K562 (cell line): ENCODE data around the gene GPRIN1. TPM values are rescaled to one million over a fixed set of nuclear protein-coding genes. Genes with fewer than 3 reads are reported as not detected.

Source experiments
- BRCA1 ChIP-seq, 2 experiments: fragments of 450-650 bp in 1 of 2; sonication (generic) in 1 of 2; formaldehyde crosslinking in 1 of 2; IDR thresholded peaks; 2 replicates each; pipeline versions ENCODE4 v1.5.0 to v1.6.1; 2017 to 2020; ENCODE audit warnings: mild to moderate bottlenecking in 1 of 2, missing genetic modification reagents in 1 of 2
- HNRNPLL ChIP-seq: fragments of 200-400 bp; formaldehyde crosslinking; IDR thresholded peaks from 2 replicates; pipeline ENCODE4 v1.6.1; 2017; ENCODE audit warnings: low read length, low read depth, mild to moderate bottlenecking; ENCODE audit not compliant: poor library complexity, severe bottlenecking
- KAT7 ChIP-seq: sonication (generic); formaldehyde crosslinking; IDR thresholded peaks from 2 replicates; pipeline ENCODE4 v1.8.0; 2022; ENCODE audit warnings: missing genetic modification reagents, mild to moderate bottlenecking, borderline replicate concordance
- KAT8 ChIP-seq: fragments of 450-650 bp; IDR thresholded peaks from 2 replicates; pipeline ENCODE4 v1.6.1; 2016; ENCODE audit warnings: low read depth, mild to moderate bottlenecking
- KDM2B ChIP-seq: fragments of 250-450 bp; sonication (Bioruptor Pico); IDR thresholded peaks from 2 replicates; pipeline ENCODE4 v1.8.0; 2021; ENCODE audit warnings: mild to moderate bottlenecking, moderate library complexity
- MYC ChIP-seq, 2 experiments: fragments of 250-450 bp in 1 of 2; sonication (Bioruptor Pico) in 1 of 2; IDR thresholded peaks; 2 replicates each; pipeline versions ENCODE4 v1.5.1 to v1.6.1; 2012 to 2021; ENCODE audit warnings: low read depth in 2 of 2, borderline replicate concordance in 1 of 2, improper control_type of control experiment in 1 of 2, low read length in 1 of 2, mild to moderate bottlenecking in 1 of 2, moderate library complexity in 1 of 2
- NBN ChIP-seq: fragments of 450-650 bp; IDR thresholded peaks from 2 replicates; pipeline ENCODE4 v1.6.1; 2016; ENCODE audit warnings: low read depth, mild to moderate bottlenecking
- SMAD1 ChIP-seq: fragments of 150-350 bp; IDR thresholded peaks from 2 replicates; pipeline ENCODE4 v1.6.1; 2014; ENCODE audit warnings: low read length, low read depth; ENCODE audit not compliant: partially characterized antibody
- SREBF1 ChIP-seq: fragments of 150-350 bp; IDR thresholded peaks from 2 replicates; pipeline ENCODE4 v1.6.1; 2014; ENCODE audit warnings: antibody characterized with exemption, low read depth, low read length, borderline replicate concordance
- SRSF1 ChIP-seq: fragments of 200-400 bp; formaldehyde crosslinking; IDR thresholded peaks from 2 replicates; pipeline ENCODE4 v1.6.1; 2017; ENCODE audit warnings: mild to moderate bottlenecking, low read depth, low read length, moderate library complexity
- TARDBP ChIP-seq: fragments of 450-650 bp; IDR thresholded peaks from 2 replicates; pipeline ENCODE4 v1.6.1; 2016
- ZNF311 ChIP-seq: fragments of 250-450 bp; sonication (Bioruptor Pico); IDR thresholded peaks from 2 replicates; pipeline ENCODE4 v1.4.0; 2020; ENCODE audit warnings: mild to moderate bottlenecking, moderate library complexity
- ZNF431 ChIP-seq: sonication (generic); formaldehyde crosslinking; IDR thresholded peaks from 2 replicates; pipeline ENCODE4 v1.8.0; 2022; ENCODE audit warnings: mild to moderate bottlenecking, missing genetic modification reagents
- ZNF778 ChIP-seq: fragments of 450-650 bp; formaldehyde crosslinking; IDR thresholded peaks from 2 replicates; pipeline ENCODE4 v1.4.0; 2020; ENCODE audit warnings: mild to moderate bottlenecking, moderate library complexity
- ZSCAN29 ChIP-seq: fragments of 450-650 bp; IDR thresholded peaks from 2 replicates; pipeline ENCODE4 v1.6.1; 2017
- polyA plus RNA-seq, 8 experiments: library from polyadenylated mRNA; depleted of rRNA in 4 of 8; stranded (reverse) in 5 of 8; unstranded in 3 of 8; fragments of >200 nt; fragmentation: Nextera tagmentation in 2 of 8; fragmentation: Illumina TruSeq in 1 of 8; extraction: Ambion mirVana in 2 of 8; extraction: Trizol in 1 of 8; gene quantifications; 2 replicates each; pipeline versions ENCODE4 v1.2.1 to v1.2.3, GENCODE V29; 2011 to 2014; ENCODE audit warnings: inconsistent platforms in 1 of 8, missing spikeins in 1 of 8
- total RNA-seq, 7 experiments: library from RNA; depleted of rRNA in 6 of 7; stranded (reverse); fragments of >200 nt in 6 of 7; fragmentation: Illumina TruSeq in 2 of 7; extraction: Trizol in 2 of 7; gene quantifications; 2 replicates each; pipeline versions ENCODE4 v1.2.1 to v1.2.3, GENCODE V29; 2011 to 2021; ENCODE audit warnings: low replicate concordance in 1 of 7
- TF ChIP-seq, protein P1 (sequence below): fragments of 250-450 bp; sonication (Bioruptor Pico); IDR thresholded peaks from 2 replicates; pipeline ENCODE4 v1.4.0; 2020
- TF ChIP-seq, protein P2 (sequence below): sonication (generic); formaldehyde crosslinking; IDR thresholded peaks from 2 replicates; pipeline ENCODE4 v1.8.0; 2023; ENCODE audit warnings: missing genetic modification reagents, mild to moderate bottlenecking, borderline replicate concordance

Gene GPRIN1
- total and polyA plus RNA-seq, 9 of the 15 experiments (the other 6 are each of a cell fraction or from before 2014, with no cell fraction given) = 0.15 to 11.6 (median 4.4) TPM

DNA sequence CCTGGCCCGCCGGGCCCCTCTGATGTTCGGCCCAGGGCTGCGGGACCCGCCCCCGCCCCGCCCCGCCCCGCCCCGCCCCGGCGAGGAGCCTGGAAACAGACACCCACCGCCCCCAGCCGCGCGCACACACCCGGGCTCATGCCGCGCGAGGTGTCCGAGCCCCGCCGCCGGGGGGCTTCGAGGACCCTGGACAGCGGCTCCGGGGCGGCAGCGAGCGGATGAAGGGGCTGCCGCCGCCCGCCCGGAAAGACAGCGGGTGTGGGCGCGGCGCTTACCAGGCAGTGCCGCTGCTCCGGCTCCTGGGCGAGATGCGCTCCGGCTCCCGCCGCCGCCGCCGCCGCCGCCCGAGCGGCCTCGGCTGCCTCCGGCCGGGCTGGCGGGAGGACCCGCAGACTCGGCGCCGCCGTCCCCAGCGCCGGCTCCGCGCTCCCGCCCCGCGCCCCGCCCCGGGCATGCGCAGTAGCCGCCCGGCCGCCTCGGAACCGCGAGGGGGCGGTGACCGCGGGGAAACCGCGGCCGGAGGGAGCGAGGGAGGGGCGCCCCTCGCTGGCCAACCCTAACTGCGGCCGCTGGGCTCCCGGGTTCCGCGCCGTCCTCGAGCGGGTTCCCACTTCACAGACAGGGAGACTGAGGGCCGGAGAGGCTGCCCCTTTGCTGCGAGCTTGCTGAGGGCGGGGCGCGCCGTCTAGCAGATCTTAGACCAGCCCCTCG, at the start of gene GPRIN1 (continued):
- TF ChIP-seq ZNF431 (CRISPR knock-in tag) (no peak), SMAD1 (no peak), KAT7 (CRISPR knock-in tag) (no peak), SRSF1 (no peak), KAT8 (no peak), SREBF1 (no peak), BRCA1 (IDR thresholded peaks at IDR 0.05) (no peak), BRCA1 (CRISPR knock-in tag; IDR thresholded peaks at IDR 0.05) (no peak), HNRNPLL (no peak), MYC (IDR thresholded peaks at IDR 0.05; ENCODE audit: low read depth, low read length) (no peak), MYC (CRISPR knock-in tag; IDR thresholded peaks at IDR 0.05; ENCODE audit: borderline replicate concordance, low read depth) (no peak), NBN (no peak), TARDBP (no peak), KDM2B (CRISPR knock-in tag) (0 out of 2 replicates have a peak, but pooled peaks have one; percentile 65), ZNF311 (CRISPR knock-in tag) (no peak), ZSCAN29 (no peak), ZNF778 (no peak)
- TF ChIP-seq, protein P1, sequence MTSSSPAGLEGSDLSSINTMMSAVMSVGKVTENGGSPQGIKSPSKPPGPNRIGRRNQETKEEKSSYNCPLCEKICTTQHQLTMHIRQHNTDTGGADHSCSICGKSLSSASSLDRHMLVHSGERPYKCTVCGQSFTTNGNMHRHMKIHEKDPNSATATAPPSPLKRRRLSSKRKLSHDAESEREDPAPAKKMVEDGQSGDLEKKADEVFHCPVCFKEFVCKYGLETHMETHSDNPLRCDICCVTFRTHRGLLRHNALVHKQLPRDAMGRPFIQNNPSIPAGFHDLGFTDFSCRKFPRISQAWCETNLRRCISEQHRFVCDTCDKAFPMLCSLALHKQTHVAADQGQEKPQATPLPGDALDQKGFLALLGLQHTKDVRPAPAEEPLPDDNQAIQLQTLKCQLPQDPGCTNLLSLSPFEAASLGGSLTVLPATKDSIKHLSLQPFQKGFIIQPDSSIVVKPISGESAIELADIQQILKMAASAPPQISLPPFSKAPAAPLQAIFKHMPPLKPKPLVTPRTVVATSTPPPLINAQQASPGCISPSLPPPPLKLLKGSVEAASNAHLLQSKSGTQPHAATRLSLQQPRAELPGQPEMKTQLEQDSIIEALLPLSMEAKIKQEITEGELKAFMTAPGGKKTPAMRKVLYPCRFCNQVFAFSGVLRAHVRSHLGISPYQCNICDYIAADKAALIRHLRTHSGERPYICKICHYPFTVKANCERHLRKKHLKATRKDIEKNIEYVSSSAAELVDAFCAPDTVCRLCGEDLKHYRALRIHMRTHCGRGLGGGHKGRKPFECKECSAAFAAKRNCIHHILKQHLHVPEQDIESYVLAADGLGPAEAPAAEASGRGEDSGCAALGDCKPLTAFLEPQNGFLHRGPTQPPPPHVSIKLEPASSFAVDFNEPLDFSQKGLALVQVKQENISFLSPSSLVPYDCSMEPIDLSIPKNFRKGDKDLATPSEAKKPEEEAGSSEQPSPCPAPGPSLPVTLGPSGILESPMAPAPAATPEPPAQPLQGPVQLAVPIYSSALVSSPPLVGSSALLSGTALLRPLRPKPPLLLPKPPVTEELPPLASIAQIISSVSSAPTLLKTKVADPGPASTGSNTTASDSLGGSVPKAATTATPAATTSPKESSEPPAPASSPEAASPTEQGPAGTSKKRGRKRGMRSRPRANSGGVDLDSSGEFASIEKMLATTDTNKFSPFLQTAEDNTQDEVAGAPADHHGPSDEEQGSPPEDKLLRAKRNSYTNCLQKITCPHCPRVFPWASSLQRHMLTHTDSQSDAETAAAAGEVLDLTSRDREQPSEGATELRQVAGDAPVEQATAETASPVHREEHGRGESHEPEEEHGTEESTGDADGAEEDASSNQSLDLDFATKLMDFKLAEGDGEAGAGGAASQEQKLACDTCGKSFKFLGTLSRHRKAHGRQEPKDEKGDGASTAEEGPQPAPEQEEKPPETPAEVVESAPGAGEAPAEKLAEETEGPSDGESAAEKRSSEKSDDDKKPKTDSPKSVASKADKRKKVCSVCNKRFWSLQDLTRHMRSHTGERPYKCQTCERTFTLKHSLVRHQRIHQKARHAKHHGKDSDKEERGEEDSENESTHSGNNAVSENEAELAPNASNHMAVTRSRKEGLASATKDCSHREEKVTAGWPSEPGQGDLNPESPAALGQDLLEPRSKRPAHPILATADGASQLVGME (CRISPR knock-in tag) = no peak
- TF ChIP-seq, protein P2, sequence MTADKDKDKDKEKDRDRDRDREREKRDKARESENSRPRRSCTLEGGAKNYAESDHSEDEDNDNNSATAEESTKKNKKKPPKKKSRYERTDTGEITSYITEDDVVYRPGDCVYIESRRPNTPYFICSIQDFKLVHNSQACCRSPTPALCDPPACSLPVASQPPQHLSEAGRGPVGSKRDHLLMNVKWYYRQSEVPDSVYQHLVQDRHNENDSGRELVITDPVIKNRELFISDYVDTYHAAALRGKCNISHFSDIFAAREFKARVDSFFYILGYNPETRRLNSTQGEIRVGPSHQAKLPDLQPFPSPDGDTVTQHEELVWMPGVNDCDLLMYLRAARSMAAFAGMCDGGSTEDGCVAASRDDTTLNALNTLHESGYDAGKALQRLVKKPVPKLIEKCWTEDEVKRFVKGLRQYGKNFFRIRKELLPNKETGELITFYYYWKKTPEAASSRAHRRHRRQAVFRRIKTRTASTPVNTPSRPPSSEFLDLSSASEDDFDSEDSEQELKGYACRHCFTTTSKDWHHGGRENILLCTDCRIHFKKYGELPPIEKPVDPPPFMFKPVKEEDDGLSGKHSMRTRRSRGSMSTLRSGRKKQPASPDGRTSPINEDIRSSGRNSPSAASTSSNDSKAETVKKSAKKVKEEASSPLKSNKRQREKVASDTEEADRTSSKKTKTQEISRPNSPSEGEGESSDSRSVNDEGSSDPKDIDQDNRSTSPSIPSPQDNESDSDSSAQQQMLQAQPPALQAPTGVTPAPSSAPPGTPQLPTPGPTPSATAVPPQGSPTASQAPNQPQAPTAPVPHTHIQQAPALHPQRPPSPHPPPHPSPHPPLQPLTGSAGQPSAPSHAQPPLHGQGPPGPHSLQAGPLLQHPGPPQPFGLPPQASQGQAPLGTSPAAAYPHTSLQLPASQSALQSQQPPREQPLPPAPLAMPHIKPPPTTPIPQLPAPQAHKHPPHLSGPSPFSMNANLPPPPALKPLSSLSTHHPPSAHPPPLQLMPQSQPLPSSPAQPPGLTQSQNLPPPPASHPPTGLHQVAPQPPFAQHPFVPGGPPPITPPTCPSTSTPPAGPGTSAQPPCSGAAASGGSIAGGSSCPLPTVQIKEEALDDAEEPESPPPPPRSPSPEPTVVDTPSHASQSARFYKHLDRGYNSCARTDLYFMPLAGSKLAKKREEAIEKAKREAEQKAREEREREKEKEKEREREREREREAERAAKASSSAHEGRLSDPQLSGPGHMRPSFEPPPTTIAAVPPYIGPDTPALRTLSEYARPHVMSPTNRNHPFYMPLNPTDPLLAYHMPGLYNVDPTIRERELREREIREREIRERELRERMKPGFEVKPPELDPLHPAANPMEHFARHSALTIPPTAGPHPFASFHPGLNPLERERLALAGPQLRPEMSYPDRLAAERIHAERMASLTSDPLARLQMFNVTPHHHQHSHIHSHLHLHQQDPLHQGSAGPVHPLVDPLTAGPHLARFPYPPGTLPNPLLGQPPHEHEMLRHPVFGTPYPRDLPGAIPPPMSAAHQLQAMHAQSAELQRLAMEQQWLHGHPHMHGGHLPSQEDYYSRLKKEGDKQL (CRISPR knock-in tag) = no peak
